ENCODE measurements around the gene SLC12A6.

The SLC12A6 gene

DNA sequence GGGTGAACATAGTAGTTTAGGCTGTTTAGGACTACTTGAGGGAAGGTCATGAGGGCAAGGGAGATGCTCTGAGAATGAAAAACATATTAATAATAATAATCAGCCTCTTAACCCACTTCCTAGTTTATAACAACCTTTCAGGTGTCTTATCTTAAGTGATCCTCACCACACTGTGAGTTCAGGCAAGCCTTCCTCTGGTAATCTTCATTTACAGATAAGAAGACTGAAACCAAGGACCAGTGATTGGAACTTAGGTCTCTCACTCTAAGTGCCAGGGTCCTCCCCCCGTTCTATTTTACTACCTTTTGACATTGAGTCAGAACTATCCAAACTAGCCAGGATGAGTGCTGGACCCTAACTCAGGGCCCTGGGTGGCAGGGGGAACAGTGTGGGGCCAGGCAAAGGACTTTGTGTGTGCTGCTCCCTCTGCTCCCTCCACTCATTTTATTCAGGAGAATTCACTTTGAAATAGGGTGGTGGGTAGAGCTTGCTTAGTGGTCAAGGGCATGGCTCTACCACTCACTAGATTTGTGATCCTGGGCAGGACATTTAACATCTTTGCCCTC is 11.2 kb upstream of the SLC12A6 start:
- Histone ChIP-seq H3K4me3 (ENCODE audit: low read depth, low read length) (no peak overlapping the region), H3K4me1 (ENCODE audit: control insufficient read depth, insufficient read depth, low read length) (no peaks in the 10 kb centered on the region), H3K9me3 (ENCODE audit: control insufficient read depth, insufficient read depth, low read depth, low read length) (no peaks in the 10 kb centered on the region), H3K27ac (ENCODE audit: extremely low read depth, low read depth, low read length) (no peak overlapping the region), H3K36me3 (ENCODE audit: control insufficient read depth in 2 of 2, insufficient read depth in 1 of 2, low read length in 2 of 2) (no peaks in the 10 kb centered on the region)
- ChIA-PET CTCF (no interaction called here), POLR2A (no interaction called here)
- TF ChIP-seq KLF9 (tag by site-specific recombination; IDR thresholded peaks at IDR 0.05; ENCODE audit: low read depth) (no peak), ZNF596 (tag by site-specific recombination; IDR thresholded peaks at IDR 0.05) (no peak), ZNF777 (tag by site-specific recombination; IDR thresholded peaks at IDR 0.05; ENCODE audit: borderline replicate concordance) (no peak), ZNF707 (tag by site-specific recombination; IDR thresholded peaks at IDR 0.05) (no peak), SETDB1 (IDR thresholded peaks at IDR 0.05; ENCODE audit: insufficient read length, low read length) (no peak), ZNF10 (tag by site-specific recombination; IDR thresholded peaks at IDR 0.05) (no peak), BCL11A (tag by site-specific recombination; IDR thresholded peaks at IDR 0.05; ENCODE audit: low read depth) (no peak), ZNF677 (tag by site-specific recombination; IDR thresholded peaks at IDR 0.05) (no peak), SCRT2 (tag by site-specific recombination; IDR thresholded peaks at IDR 0.05) (no peak), ZNF239 (tag by site-specific recombination; IDR thresholded peaks at IDR 0.05) (no peak), ZFHX2 (tag by site-specific recombination; conservative IDR thresholded peaks at IDR 0.05) (no peak), HOXD13 (CRISPR knock-in tag; IDR thresholded peaks at IDR 0.05; ENCODE audit: borderline replicate concordance) (no peak), ZNF623 (tag by site-specific recombination; IDR thresholded peaks at IDR 0.05) (no peak), ZNF571 (tag by site-specific recombination; IDR thresholded peaks at IDR 0.05) (no peak), ZBTB21 (tag by site-specific recombination; IDR thresholded peaks at IDR 0.05) (no peak), ZNF248 (tag by site-specific recombination; IDR thresholded peaks at IDR 0.05) (no peak), ZNF155 (tag by site-specific recombination; IDR thresholded peaks at IDR 0.05) (no peak)
- TF ChIP-seq, protein P1, sequence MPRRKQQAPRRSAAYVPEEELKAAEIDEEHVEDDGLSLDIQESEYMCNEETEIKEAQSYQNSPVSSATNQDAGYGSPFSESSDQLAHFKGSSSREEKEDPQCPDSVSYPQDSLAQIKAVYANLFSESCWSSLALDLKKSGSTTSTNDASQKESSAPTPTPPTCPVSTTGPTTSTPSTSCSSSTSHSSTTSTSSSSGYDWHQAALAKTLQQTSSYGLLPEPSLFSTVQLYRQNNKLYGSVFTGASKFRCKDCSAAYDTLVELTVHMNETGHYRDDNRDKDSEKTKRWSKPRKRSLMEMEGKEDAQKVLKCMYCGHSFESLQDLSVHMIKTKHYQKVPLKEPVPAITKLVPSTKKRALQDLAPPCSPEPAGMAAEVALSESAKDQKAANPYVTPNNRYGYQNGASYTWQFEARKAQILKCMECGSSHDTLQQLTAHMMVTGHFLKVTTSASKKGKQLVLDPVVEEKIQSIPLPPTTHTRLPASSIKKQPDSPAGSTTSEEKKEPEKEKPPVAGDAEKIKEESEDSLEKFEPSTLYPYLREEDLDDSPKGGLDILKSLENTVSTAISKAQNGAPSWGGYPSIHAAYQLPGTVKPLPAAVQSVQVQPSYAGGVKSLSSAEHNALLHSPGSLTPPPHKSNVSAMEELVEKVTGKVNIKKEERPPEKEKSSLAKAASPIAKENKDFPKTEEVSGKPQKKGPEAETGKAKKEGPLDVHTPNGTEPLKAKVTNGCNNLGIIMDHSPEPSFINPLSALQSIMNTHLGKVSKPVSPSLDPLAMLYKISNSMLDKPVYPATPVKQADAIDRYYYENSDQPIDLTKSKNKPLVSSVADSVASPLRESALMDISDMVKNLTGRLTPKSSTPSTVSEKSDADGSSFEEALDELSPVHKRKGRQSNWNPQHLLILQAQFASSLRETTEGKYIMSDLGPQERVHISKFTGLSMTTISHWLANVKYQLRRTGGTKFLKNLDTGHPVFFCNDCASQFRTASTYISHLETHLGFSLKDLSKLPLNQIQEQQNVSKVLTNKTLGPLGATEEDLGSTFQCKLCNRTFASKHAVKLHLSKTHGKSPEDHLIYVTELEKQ (tag by site-specific recombination; IDR thresholded peaks at IDR 0.05; ENCODE audit: borderline replicate concordance) = no peak
- TF ChIP-seq, protein P2, sequence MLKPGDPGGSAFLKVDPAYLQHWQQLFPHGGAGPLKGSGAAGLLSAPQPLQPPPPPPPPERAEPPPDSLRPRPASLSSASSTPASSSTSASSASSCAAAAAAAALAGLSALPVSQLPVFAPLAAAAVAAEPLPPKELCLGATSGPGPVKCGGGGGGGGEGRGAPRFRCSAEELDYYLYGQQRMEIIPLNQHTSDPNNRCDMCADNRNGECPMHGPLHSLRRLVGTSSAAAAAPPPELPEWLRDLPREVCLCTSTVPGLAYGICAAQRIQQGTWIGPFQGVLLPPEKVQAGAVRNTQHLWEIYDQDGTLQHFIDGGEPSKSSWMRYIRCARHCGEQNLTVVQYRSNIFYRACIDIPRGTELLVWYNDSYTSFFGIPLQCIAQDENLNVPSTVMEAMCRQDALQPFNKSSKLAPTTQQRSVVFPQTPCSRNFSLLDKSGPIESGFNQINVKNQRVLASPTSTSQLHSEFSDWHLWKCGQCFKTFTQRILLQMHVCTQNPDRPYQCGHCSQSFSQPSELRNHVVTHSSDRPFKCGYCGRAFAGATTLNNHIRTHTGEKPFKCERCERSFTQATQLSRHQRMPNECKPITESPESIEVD (tag by site-specific recombination; IDR thresholded peaks at IDR 0.05) = no peak
- TF ChIP-seq, protein P3, sequence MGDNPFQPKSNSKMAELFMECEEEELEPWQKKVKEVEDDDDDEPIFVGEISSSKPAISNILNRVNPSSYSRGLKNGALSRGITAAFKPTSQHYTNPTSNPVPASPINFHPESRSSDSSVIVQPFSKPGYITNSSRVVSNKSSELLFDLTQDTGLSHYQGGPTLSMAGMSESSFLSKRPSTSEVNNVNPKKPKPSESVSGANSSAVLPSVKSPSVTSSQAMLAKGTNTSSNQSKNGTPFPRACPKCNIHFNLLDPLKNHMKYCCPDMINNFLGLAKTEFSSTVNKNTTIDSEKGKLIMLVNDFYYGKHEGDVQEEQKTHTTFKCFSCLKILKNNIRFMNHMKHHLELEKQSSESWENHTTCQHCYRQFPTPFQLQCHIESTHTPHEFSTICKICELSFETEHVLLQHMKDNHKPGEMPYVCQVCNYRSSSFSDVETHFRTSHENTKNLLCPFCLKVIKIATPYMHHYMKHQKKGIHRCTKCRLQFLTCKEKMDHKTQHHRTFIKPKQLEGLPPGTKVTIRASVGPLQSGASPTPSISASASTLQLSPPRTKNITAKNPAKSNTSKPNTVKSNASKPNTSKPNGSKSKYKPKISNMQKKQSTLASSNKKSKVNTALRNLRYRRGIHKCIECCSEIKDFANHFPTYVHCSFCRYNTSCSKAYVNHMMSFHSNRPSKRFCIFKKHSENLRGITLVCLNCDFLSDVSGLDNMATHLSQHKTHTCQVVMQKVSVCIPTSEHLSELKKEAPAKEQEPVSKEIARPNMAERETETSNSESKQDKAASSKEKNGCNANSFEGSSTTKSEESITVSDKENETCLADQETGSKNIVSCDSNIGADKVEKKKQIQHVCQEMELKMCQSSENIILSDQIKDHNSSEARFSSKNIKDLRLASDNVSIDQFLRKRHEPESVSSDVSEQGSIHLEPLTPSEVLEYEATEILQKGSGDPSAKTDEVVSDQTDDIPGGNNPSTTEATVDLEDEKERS (tag by site-specific recombination; IDR thresholded peaks at IDR 0.05) = no peak
